ENCODE results near the gene MAN1C1. TPM values are rescaled to one million over a fixed set of nuclear protein-coding genes. Genes with fewer than 3 reads are reported as not detected.
"Not testable (repeated sequence)": the region's sequence is repeated elsewhere in the genome, so short reads cannot be mapped to it uniquely, and the experiment has no call there.

Gene MAN1C1
- polyA plus RNA-seq, 1 donor from 2014 or later = 1.3 TPM

DNA sequence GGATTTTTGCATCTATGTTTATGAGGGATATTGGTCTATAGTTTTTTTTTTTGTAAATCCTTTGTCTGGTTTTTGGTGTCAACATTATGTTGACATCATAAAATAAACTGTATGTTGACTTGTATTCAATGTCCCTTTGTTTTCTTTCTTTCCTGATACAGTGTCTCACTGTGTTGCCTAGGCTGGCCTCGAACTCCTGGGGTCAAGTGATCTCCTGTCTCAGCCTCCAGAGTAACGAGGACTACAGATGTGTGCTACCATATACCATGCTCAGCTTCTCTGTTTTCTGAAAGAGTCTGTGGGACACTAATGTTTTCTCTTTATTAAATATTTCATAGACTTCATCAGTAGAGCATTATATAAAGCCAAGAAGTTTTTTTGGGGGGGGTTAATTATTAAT, 18.3 kb downstream of the MAN1C1 start:
- Histone ChIP-seq H3K9me2 (ENCODE audit: insufficient read depth, low read length) (no peaks in the 10 kb centered on the region), H3K27ac (ENCODE audit: low read length) (no peak overlapping the region), H3F3A (ENCODE audit: insufficient read depth, low read length, poor library complexity, severe bottlenecking) (no peaks in the 10 kb centered on the region), H3K4me2 (ENCODE audit: low read length) (no peak overlapping the region), H3K9me3 (ENCODE audit: low read length) (peaks cover 5% of the 10 kb centered on the region), H3K79me2 (replicated peaks; ENCODE audit: insufficient read depth, low read length) (no peaks in the 10 kb centered on the region), H3K4me3 (ENCODE audit: low read length) (no peak overlapping the region), H3K27me3 (ENCODE audit: insufficient read depth, low read depth, low read length) (no peaks in the 10 kb centered on the region), H2AFZ (ENCODE audit: low read depth, low read length) (no peak overlapping the region), H3K9ac (ENCODE audit: low read length) (no peak overlapping the region), H3K36me3 (ENCODE audit: insufficient read depth, low read length) (no peaks in the 10 kb centered on the region), H4K20me1 (ENCODE audit: insufficient read depth) (no peaks in the 10 kb centered on the region)
- TF ChIP-seq POLR2AphosphoS5 (IDR thresholded peaks at IDR 0.05) (no peak), CTCF (IDR thresholded peaks at IDR 0.05; ENCODE audit: poor library complexity, severe bottlenecking) (no peak), TAF1 (IDR thresholded peaks at IDR 0.05; ENCODE audit: low read depth) (no peak), EP300 (conservative IDR thresholded peaks at IDR 0.05; ENCODE audit: poor library complexity, severe bottlenecking) (no peak), RAD21 (conservative IDR thresholded peaks at IDR 0.05) (no peak), EZH2 (IDR thresholded peaks at IDR 0.05; ENCODE audit: borderline replicate concordance, insufficient read depth, low read length, poor library complexity, severe bottlenecking) (no peak), MXI1 (conservative IDR thresholded peaks at IDR 0.05; ENCODE audit: poor library complexity, severe bottlenecking) (no peak), REST (IDR thresholded peaks at IDR 0.05; ENCODE audit: borderline replicate concordance) (no peak), SMC3 (conservative IDR thresholded peaks at IDR 0.05; ENCODE audit: poor library complexity) (no peak)

DNA sequence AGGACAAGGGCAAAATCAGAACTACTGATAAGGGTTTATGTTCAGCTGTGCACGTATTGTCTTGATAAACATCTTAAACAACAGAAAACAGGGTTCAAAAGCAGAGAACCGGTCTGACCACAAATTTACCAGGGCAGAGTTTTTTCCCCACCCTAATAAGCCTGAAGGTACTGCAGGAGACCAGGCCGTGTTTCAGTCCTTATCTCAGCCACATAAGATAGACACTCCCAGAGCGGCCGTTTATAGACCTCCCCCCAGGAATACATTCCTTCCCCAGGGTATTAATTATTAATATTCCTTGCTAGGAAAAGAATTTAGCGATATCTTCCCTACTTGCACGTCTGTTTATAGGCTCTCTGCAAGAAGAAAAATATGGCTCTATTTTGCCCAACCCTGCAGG, 19.6 kb downstream of the MAN1C1 start:
- H2AFZ ChIP-seq (ENCODE audit: low read depth, low read length); H4K20me1 ChIP-seq (ENCODE audit: insufficient read depth); H3K36me3 ChIP-seq (ENCODE audit: insufficient read depth, low read length); H3F3A ChIP-seq (ENCODE audit: insufficient read depth, low read length, poor library complexity, severe bottlenecking); H3K4me2 ChIP-seq (ENCODE audit: low read length); H3K9me2 ChIP-seq (ENCODE audit: insufficient read depth, low read length); H3K9me3 ChIP-seq (ENCODE audit: low read length); H3K27ac ChIP-seq (ENCODE audit: low read length); H3K27me3 ChIP-seq (ENCODE audit: insufficient read depth, low read depth, low read length); H3K4me3 ChIP-seq (ENCODE audit: low read length); H3K9ac ChIP-seq (ENCODE audit: low read length); H3K79me2 ChIP-seq (replicated peaks; ENCODE audit: insufficient read depth, low read length): not testable (repeated sequence)
